Measurements from ENCODE around the gene ABCA12.

ABCA12 gene

GRCh38 chr2:215036314-215036713 is 102.1 kb downstream of the ABCA12 start:
- DNase-seq (ENCODE audit: low spot score): no peak

GRCh38 chr2:215034154-215034553 is 104.3 kb downstream of the ABCA12 start:
- DNase-seq (ENCODE audit: low spot score): no peak

DNA sequence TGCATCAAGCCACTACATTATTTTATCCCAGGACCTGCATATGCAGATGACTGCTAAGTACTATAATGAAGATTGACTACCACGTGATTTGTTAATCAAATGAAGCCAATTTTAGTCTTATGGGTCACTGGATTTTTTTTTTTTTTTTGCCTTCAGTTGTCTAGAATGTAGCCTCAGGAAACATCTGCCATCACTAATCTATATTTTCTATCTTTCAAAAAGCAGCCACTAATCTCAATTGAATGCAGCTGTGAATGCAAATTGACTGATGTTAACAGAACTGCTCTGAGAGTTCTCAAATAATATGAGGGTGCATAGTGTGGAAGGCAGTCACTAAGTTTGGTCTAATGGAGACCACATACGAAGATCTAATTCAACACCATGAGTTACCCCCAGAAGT is 106.3 kb downstream of the ABCA12 start:
- no peak for DNase-seq (ENCODE audit: low spot score)

DNA sequence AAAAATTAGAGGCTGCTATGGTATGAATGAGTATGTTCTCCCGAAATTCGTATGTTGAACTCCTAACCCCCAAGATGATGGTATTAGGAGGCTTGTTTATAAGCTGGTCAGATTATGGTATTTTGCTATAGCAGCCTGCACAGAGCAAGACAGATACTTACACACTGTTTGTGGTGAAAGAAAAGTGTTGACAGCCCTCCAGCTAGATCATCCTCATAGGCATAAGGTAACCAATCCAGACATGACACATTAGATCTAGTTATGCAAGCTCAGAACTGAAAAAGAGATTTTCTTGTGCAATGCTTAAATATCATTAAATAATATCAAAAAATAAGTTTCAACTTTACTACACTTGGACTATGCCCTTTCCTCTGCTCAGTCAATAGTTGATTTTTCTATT is 107.1 kb downstream of the ABCA12 start:
- DNase-seq (ENCODE audit: low spot score): no peak

GRCh38 chr2:215029936-215030335 is 108.5 kb downstream of the ABCA12 start:
- DNase-seq (ENCODE audit: low spot score): no peak

GRCh38 chr2:215028231-215028630 is 110.2 kb downstream of the ABCA12 start:
- DNase-seq (ENCODE audit: low spot score): peak; percentile 46

- no peak for DNase-seq (ENCODE audit: low spot score)
Observed at GRCh38 chr2:215027779-215028178, 110.6 kb downstream of the ABCA12 start.

DNA sequence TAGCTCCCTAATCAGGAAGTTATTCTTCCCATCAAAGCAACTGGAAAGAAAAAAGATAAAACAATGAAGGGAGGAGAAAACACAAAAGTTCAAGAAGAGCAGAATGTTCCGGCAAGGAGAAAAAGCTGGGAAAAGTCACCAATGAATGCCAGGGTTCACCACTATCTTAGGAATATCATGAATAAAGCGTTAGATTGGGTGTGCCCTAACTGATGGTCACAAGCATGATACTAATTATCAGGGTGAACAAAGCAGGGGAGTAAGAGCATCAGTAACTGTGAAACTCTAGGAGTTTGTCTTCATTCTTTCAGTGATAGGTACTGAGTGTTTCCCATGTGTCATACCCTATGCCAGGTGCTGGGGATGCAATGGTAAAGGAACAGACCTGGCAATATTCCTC is 115.5 kb downstream of the ABCA12 start:
- DNase-seq (ENCODE audit: low spot score): no peak

DNA sequence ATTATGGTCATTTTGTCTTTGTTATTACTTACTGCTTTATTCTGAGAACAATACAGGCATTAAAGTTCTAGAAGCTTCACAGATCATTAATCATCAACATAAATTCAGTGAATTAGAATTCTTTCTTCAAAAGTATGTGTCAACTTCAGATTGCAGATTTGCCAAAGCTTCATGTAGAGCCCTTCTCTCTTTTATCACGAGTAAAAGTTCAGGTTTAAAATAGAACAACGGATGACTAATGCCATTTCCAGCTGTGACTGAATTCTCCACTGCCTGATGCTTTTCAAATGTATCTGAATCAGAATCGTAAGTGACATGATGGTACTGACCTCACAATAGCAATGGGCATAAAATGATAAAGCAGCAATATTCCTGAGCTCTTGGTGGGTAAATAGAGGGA is 116.0 kb downstream of the ABCA12 start:
- peak; percentile 10 for DNase-seq (ENCODE audit: low spot score)

- DNase-seq (ENCODE audit: low spot score): no peak
Observed at GRCh38 chr2:215020283-215020682, 118.1 kb downstream of the ABCA12 start.

- no peak for DNase-seq (ENCODE audit: low spot score)
Observed at GRCh38 chr2:215019521-215020145, 118.8 kb downstream of the ABCA12 start.

DNA sequence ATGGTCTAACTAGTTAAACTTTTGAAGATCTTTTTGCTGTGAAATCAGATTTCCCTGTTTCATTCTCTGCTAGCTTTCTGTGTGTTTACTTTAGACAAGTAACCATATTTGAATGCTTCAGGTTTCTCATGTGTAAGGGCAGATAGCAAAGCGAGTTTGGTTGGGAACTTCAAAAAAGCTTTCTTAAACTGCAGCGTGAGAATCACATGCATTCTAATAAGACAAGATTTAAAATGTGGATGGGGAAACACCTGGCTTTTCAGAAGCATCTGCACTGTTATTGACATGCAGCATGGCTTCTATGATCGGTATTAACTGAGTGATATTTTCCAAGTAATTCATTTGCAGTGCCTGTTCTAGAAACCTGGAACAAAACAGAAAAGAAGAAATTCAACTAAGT is 119.3 kb downstream of the ABCA12 start:
- DNase-seq (ENCODE audit: low spot score): no peak

DNA sequence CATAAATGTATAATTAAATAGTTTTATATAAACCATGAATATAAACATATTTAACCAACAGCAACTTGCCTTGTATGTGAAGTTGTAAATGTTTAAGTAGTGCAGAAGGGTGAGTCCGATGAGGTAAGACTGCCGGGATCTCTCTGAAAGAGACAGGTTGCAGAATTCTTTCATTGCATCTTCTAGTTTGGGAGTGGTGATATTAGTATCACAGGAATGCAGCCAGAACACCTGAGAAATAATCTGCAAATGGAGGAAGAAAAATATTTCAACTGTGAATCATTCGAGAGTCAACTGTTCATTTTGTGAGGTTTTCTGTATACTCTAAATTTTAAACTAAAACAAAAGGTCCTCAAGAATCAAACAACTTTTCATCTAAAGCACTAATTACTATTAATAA is 123.0 kb downstream of the ABCA12 start:
- DNase-seq (ENCODE audit: low spot score): no peak

DNA sequence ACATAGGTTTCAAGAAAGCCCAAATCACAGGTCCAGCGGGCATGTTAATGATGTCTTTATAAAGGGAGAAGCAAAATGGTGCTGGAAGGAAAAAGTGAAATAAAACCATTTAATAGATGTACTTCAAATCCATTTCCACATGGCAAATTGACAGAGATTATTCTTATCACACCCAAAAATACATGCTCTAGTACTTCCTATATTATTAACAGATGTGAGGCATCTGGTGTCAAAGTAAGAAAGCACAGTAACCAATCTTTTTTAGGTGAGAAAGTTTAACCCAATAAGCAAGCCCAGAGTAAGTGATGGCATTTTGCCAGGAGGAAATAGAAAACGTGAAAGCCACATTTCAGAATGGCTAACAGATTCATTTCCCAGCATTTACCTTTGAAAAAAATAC is 128.0 kb downstream of the ABCA12 start:
- no peak for DNase-seq (ENCODE audit: low spot score)

DNA sequence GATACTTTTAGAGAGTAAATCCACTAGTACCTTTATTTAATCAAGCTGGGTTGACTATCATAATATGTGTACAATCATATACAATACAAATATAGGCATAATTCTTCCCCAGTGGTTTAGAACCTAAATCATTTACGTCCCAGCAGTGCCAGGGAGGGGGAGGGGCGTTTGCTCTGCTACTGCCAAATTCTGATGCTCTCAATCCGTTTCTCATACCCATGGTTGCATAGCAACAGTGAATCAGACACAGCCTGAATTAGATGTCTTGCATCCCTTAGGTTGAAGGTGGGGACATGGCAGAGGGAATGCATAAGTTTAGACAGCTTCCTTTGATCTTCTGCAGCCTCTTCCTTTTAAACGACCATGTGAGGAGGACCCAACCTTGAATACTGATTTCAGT is 135.4 kb downstream of the ABCA12 start:
- no peak for DNase-seq (ENCODE audit: low spot score)

GRCh38 chr2:215002500-215002899 is 135.9 kb downstream of the ABCA12 start:
- peak; percentile 8 for DNase-seq (ENCODE audit: low spot score)

DNA sequence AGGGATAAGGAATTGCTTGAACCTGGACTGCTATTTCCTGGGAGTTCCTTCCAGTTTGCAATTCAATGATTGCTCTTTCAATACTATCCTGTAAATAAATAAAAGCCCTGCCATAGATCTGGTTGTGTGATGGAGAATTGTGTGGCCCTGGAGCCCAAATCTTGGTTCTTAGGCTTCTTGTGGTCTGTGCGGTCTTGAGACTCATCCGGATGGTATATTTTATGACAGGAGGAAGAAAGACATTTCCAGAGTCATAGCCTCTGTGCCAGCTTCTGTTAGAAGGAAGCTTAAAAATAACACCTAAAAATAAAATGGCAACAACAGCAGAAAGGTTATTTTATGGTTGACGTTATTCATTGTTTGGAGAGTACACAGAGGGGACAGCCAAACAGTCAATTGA is 137.7 kb downstream of the ABCA12 start:
- no peak for DNase-seq (ENCODE audit: low spot score)

- DNase-seq (ENCODE audit: low spot score): no peak
Observed at GRCh38 chr2:214995926-214996670, 142.3 kb downstream of the ABCA12 start.

DNA sequence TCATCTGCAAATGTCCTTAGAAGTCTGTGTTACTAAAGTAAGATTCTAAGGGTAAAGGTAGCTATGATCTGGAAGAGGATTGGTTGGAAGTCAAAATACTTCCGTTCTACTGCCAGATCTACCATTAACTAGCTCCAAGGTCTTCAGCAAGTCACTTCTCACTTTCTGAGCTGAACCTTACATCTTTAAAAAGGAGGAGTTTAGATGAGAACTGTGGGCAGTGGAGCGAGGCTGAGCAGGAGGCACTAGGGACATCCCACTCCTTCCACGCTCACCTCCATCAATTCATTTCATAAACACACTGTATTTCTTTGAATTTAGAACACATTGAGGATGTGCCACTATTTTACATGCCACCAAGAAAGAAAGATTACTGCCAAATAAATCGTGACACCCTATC is 143.0 kb downstream of the ABCA12 start:
- DNase-seq (ENCODE audit: low spot score): no peak

- DNase-seq (ENCODE audit: low spot score): no peak
Observed at GRCh38 chr2:214992911-214993310, 145.5 kb downstream of the ABCA12 start.

DNA sequence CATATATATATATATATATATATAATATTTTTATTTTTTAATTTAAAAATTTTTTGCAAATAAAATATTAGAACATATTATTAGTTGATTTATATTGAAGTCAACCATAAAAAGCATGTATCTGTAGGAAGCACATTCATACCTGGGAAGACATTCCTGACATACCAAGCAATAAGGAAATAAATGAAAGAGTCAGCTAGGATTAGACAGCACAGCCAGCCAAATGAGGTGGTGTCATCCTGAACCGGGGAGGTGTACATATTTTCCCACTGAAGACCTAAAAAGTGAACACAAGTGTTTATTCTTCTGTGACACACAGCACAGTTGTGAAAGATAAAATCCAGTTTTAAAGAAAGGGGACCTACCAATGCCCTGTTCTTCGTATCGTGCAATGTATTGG is 149.2 kb downstream of the ABCA12 start:
- no peak for DNase-seq (ENCODE audit: low spot score)

GRCh38 chr2:214987261-214987660 is 151.2 kb downstream of the ABCA12 start:
- no peak for DNase-seq (ENCODE audit: low spot score)

- no peak for DNase-seq (ENCODE audit: low spot score)
Observed at GRCh38 chr2:214985619-214986018, 152.8 kb downstream of the ABCA12 start.

GRCh38 chr2:214966420-214966819 is 172.0 kb downstream of the ABCA12 start:
- no peak for DNase-seq (ENCODE audit: low spot score)
